ENCODE data around the gene TADA2A. TPM values are rescaled to one million over a fixed set of nuclear protein-coding genes. Genes with fewer than 3 reads are reported as not detected.

The TADA2A gene
- total RNA-seq, 4 donors from 2014 or later = 6.7 to 8.9 (median 7.6) TPM

DNA sequence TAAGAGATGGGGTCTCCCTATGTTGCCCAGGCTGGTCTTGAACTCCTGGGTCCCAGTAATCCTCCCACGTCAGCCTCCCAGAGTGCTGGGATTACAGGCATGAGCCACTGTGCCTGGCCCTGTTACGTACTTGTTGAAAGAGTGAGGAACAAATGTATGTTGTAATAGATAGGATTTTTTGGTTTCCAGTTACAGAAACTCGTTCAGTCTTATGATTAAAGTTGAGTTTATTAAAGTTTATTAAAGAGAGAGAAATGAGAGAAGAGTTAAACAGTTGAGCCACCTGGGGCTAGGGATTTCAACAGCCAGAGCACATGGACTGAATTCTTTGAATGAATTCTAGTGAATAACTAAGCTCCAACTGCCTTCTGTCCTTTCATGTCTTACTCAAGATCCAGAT, 3.7 kb downstream of the TADA2A start:
- TF ChIP-seq, protein P1, sequence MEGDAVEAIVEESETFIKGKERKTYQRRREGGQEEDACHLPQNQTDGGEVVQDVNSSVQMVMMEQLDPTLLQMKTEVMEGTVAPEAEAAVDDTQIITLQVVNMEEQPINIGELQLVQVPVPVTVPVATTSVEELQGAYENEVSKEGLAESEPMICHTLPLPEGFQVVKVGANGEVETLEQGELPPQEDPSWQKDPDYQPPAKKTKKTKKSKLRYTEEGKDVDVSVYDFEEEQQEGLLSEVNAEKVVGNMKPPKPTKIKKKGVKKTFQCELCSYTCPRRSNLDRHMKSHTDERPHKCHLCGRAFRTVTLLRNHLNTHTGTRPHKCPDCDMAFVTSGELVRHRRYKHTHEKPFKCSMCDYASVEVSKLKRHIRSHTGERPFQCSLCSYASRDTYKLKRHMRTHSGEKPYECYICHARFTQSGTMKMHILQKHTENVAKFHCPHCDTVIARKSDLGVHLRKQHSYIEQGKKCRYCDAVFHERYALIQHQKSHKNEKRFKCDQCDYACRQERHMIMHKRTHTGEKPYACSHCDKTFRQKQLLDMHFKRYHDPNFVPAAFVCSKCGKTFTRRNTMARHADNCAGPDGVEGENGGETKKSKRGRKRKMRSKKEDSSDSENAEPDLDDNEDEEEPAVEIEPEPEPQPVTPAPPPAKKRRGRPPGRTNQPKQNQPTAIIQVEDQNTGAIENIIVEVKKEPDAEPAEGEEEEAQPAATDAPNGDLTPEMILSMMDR (IDR thresholded peaks at IDR 0.05) = no peak
- TF ChIP-seq POLR2A (IDR thresholded peaks at IDR 0.05) = no peak
- intact Hi-C loops (cut with DNase I) = no loop called here
- no peak for DNase-seq
- Histone ChIP-seq H3K4me1 (peaks cover 7 to 24% (median 14%) of the 10 kb centered on the region in 3 donors), H3K27ac (no peak overlapping the region), H3K27me3 (no peaks in the 10 kb centered on the region), H3K36me3 (peaks cover 0 to 53% (median 13%) of the 10 kb centered on the region in 3 donors), H3K4me3 (no peak overlapping the region), H3K9me3 (no peaks in the 10 kb centered on the region)
- 80 to 90% methylated on average over 3 of the region's 3 CpGs for WGBS, 2 donors

- Histone ChIP-seq H3K27me3 (no peaks in the 10 kb centered on the region), H3K27ac (no peak overlapping the region), H3K9me3 (no peaks in the 10 kb centered on the region), H3K4me1 (no peaks in the 10 kb centered on the region), H3K4me3 (no peak overlapping the region), H3K36me3 (peaks cover 0 to 88% (median 19%) of the 10 kb centered on the region in 3 donors)
- intact Hi-C loops (cut with DNase I) = no loop called here
- DNase-seq = no peak
- no peak for TF ChIP-seq POLR2A (IDR thresholded peaks at IDR 0.05)
- TF ChIP-seq, protein P1 (IDR thresholded peaks at IDR 0.05) = peak in 3 of 6 experiments; percentile 7 to 30 (median 12)
- WGBS, 2 donors = 87 to 95% methylated on average over 7 of the region's 7 CpGs
Observed at GRCh38 chr17:37413875-37414519, 7.3 kb downstream of the TADA2A start.

GRCh38 chr17:37417852-37418251, 11.2 kb downstream of the TADA2A start:
- no peak for TF ChIP-seq POLR2A (IDR thresholded peaks at IDR 0.05)
- TF ChIP-seq, protein P1 (IDR thresholded peaks at IDR 0.05) = no peak
- peaks cover 0 to 90% (median 15%) of the 10 kb centered on the region in 3 donors for H3K36me3 ChIP-seq
- H3K27ac ChIP-seq = no peak overlapping the region

GRCh38 chr17:37422971-37423625, 16.4 kb downstream of the TADA2A start:
- Histone ChIP-seq H3K27ac (no peak overlapping the region), H3K27me3 (no peaks in the 10 kb centered on the region), H3K4me3 (no peak overlapping the region), H3K9me3 (no peaks in the 10 kb centered on the region), H3K36me3 (peaks cover 6 to 92% (median 23%) of the 10 kb centered on the region in 3 donors), H3K4me1 (no peaks in the 10 kb centered on the region)
- intact Hi-C loops (cut with DNase I) = no loop called here
- DNase-seq = no peak
- TF ChIP-seq POLR2A (IDR thresholded peaks at IDR 0.05) = no peak
- TF ChIP-seq, protein P1 (IDR thresholded peaks at IDR 0.05) = no peak
- WGBS, 2 donors = 84 to 86% methylated on average over 4 of the region's 4 CpGs

More at GRCh38 chr17:37417852-37418251, 11.2 kb downstream of the TADA2A start:
- no peaks in the 10 kb centered on the region for H3K9me3 ChIP-seq
- H3K27me3 ChIP-seq = no peaks in the 10 kb centered on the region
- H3K4me3 ChIP-seq = no peak overlapping the region
- intact Hi-C loops (cut with DNase I) = no loop called here
- no peak for DNase-seq
- no peaks in the 10 kb centered on the region for H3K4me1 ChIP-seq
- WGBS, 2 donors = 59 to 60% methylated on average over 2 of the region's 2 CpGs

- H3K36me3 ChIP-seq = peaks cover 6 to 83% (median 17%) of the 10 kb centered on the region in 3 donors
- H3K9me3 ChIP-seq = no peaks in the 10 kb centered on the region
- H3K4me1 ChIP-seq = peaks cover 0 to 15% (median 0%) of the 10 kb centered on the region in 3 donors
- no peak for DNase-seq
- WGBS, 2 donors = 84 to 95% methylated on average over 1 of the region's 1 CpG
- H3K27me3 ChIP-seq = no peaks in the 10 kb centered on the region
- intact Hi-C loops (cut with DNase I) = no loop called here
- no peak overlapping the region for H3K27ac ChIP-seq
- H3K4me3 ChIP-seq = no peak overlapping the region
- TF ChIP-seq, protein P1 (IDR thresholded peaks at IDR 0.05) = no peak
- no peak for TF ChIP-seq POLR2A (IDR thresholded peaks at IDR 0.05)
Observed at GRCh38 chr17:37425268-37425667, 18.6 kb downstream of the TADA2A start.
